Neuron (in vitro differentiated cells): ENCODE results near the gene TDG.

Source experiments
- H2AFZ ChIP-seq: one replicate; pipeline ENCODE4 v1.6.1; 2013; ENCODE audit warnings: low read depth, mild to moderate bottlenecking, inconsistent platforms, low read length, moderate library complexity
- H3K27me3 ChIP-seq: one replicate; pipeline ENCODE4 v1.6.1; 2013; ENCODE audit warnings: low read length; ENCODE audit not compliant: insufficient read depth
- H3K36me3 ChIP-seq: one replicate; pipeline ENCODE4 v1.6.1; 2013; ENCODE audit warnings: low read length; ENCODE audit not compliant: insufficient read depth
- H3K4me1 ChIP-seq: one replicate; pipeline ENCODE4 v1.6.1; 2013; ENCODE audit warnings: low read length; ENCODE audit not compliant: insufficient read depth
- H3K4me3 ChIP-seq: 2 replicates; pipeline ENCODE4 v1.5.1; 2013; ENCODE audit warnings: mild to moderate bottlenecking, low read length, moderate library complexity
- H3K9me3 ChIP-seq: one replicate; pipeline ENCODE4 v1.6.1; 2013; ENCODE audit warnings: low read length

TDG gene

DNA sequence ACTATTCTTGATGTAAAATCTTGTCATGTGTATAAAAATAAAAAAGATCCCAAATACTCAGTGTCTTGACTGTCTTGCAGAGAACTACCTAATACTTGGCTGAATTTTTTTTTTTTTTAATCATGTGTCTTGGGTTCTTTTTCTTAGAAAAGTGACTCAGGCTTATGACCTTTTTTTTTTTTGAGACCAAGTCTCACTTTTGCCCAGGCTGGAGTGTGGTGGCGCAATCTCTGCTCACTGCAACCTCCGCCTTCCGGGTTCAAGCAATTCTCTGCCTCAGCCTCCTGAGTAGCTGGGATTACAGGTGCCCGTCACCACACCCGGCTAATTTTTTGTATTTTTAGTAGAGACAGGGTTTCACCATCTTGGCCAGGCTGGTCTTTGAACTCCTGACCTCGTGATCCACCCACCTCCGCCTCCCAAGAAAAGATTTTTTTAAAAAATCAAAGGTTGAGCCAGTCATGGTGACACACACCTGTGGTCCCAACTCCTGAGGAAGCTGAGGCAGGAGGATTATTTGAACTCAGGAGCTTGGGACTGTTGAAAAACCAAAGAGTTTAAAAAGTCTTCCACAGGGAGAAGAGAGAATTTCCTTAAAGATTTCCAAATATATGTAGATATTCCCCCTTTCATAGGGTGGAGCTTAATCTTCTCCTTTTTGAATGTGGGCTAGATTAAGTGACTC, 17.7 kb upstream of the TDG start:
- H3K4me3 ChIP-seq, result no peak overlapping the region
- H2AFZ ChIP-seq, result no peak overlapping the region
- H3K9me3 ChIP-seq, result no peaks in the 10 kb centered on the region
- no peaks in the 10 kb centered on the region for H3K4me1 ChIP-seq
- H3K36me3 ChIP-seq, result peaks cover 94% of the 10 kb centered on the region
- H3K27me3 ChIP-seq, result no peaks in the 10 kb centered on the region

DNA sequence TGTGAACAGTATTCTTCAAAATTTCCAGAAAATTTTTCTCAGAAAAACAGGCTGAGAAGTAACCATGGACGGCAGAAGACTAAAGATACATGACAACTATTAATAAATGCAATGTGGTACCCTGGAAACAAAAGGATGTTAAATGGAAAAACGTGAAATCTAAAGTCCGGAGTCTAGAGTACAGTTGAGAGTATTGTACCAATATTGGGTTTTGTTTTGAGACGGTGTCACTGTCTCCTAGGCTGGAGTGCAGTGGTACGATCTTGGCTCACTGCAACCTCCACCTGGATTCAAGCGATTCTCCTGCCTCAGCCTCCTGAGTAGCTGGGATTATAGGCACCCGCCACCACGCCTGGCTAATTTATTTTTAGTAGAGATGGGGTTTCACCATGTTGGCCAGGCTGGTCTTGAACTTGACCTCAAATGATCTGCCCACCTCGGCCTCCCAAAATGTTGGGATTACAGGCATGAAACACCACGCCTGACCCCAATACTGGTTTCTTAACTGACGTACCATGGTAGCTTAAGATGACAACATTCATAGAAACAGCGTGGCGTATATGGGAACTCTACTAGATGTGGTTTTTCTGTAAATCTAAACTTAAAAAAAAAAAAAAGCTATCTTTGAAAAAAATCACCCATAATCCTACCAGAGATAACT, 16.8 kb upstream of the TDG start:
- peaks cover 95% of the 10 kb centered on the region for H3K36me3 ChIP-seq
- H3K27me3 ChIP-seq, result no peaks in the 10 kb centered on the region
- no peaks in the 10 kb centered on the region for H3K9me3 ChIP-seq
- H3K4me3 ChIP-seq, result no peak overlapping the region
- H2AFZ ChIP-seq, result no peak overlapping the region
- no peaks in the 10 kb centered on the region for H3K4me1 ChIP-seq

DNA sequence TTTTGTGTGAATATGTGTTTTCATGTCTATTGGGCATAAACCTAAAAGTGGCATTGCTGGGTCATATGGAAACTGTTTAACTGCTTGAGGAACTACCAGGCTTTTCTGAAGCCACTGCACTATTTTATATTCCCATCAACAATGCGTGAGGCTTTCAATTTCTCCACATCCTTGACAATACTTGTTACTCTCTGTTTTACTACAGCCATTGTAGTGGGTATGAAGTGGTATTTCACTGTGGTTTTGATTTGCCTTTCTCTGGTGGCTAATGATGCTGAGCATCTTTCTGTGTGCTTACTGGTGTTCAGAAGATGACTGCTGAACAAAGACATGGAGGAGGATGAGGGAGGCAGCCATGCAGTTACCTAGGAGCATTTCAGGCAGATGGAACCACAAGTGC, 13.2 kb upstream of the TDG start:
- H3K4me3 ChIP-seq, result no peak overlapping the region
- H3K27me3 ChIP-seq, result no peaks in the 10 kb centered on the region
- H3K4me1 ChIP-seq, result peaks cover 8% of the 10 kb centered on the region
- H3K36me3 ChIP-seq, result peaks cover 68% of the 10 kb centered on the region
- no peaks in the 10 kb centered on the region for H3K9me3 ChIP-seq
- no peak overlapping the region for H2AFZ ChIP-seq

DNA sequence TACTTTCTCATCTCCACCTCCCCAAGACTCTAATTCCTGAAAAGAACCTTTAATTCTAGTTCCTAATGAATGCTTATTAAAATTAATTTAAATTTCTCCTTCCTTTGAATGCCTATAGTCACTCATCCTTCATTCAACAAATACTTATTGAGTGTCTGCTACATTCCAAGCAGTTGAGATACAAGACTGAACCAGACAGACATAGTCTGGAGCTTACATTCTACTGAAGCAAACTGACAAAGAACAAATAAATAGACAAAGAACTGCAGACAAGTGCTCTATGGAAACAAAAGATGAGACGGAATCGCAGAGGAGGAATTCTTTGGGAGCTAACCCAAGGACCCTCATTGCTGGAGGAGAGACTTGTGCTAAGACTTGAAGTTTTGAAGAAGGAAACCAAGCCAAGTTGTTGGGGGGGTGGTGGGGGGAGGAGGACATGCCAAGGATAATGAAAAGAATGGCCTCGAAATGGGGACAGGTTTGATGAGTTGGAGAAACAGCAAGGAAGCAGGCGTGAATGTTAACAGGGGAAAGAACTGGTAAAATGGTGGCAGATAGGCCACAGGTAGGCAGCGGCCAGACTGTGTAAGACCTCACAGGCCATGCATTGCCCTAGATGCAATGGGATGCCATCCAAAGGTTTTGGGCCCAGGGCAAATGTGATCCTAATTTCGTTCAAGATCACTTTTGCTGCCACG, 9.7 kb upstream of the TDG start:
- Histone ChIP-seq H3K36me3 (peaks cover 38% of the 10 kb centered on the region), H2AFZ (no peak overlapping the region), H3K4me1 (peaks cover 8% of the 10 kb centered on the region), H3K4me3 (peak overlapping the region; percentile 82), H3K27me3 (no peaks in the 10 kb centered on the region), H3K9me3 (no peaks in the 10 kb centered on the region)

DNA sequence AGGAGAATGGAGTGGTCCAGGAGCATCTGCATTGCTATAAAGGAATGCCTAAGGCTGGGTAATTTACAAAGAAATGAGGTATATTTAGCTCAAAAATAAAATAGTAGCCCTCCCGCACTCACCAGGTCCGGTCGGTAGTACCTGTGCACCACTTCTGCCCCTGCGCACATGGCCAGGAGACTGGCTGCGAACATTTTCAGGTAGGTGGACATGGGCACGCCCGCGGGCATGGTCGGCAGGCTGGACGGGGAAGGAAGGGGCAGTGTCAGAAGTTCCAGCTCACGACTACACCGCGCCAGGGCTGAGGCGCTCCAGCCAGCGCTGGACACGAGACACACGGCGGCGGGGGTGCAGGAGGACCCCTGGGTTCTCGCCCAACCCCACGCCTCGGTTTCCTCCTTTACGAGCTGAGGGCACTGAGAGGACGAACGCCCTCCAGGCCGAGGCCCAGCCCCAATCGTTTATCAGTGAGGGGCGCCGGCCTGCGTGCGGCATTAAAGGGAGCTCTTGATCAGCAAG, 9.1 kb upstream of the TDG start:
- peaks cover 8% of the 10 kb centered on the region for H3K4me1 ChIP-seq
- no peaks in the 10 kb centered on the region for H3K27me3 ChIP-seq
- H2AFZ ChIP-seq, result peak overlapping the region; percentile 83
- no peaks in the 10 kb centered on the region for H3K9me3 ChIP-seq
- peak overlapping the region; percentile 82 for H3K4me3 ChIP-seq
- peaks cover 32% of the 10 kb centered on the region for H3K36me3 ChIP-seq

DNA sequence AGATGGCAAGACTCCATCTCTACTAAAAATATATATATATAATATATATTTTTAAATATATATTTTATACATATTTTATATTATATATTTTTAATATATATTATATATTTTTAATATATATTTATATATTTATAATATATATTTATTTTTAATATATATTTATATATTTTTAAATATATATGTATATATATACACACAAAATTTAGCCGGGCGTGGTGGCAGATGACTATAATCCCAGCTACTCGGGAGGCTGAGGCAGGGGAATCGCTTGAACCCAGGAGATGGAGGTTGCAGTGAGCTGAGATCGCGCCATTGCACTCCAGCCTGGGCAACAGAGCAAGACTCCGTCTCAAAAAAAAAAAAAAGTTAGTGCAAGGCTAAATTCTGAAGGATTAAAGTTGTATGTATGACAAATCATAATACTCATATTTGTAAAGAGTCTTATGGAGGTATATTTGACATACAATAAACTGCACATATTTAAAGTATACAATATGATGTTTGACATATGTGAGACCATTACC, 7.7 kb upstream of the TDG start:
- H3K27me3 ChIP-seq, result no peaks in the 10 kb centered on the region
- peak overlapping the region; percentile 82 for H3K4me3 ChIP-seq
- H3K4me1 ChIP-seq, result peaks cover 8% of the 10 kb centered on the region
- no peak overlapping the region for H2AFZ ChIP-seq
- H3K36me3 ChIP-seq, result peaks cover 18% of the 10 kb centered on the region
- H3K9me3 ChIP-seq, result no peaks in the 10 kb centered on the region

DNA sequence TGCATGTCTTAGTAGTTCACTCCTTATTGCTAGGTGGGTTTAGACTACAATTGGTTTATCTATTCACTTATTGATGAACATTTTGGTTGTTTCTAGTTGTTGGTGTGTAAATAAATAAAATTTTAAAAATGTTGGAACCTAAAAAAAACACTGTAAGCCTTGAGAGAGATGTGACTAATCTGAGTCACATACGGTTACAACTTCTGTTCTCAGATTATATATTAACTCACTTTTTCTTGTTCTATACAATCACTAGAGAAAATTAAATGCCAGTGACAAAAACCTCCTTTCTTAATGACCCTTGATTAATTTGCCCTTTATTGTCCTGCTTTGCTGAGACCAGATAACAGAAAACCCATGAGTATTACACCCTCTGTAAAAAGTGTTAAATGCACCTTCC, 7.1 kb upstream of the TDG start:
- Histone ChIP-seq H3K27me3 (no peaks in the 10 kb centered on the region), H3K36me3 (peaks cover 11% of the 10 kb centered on the region), H3K9me3 (no peaks in the 10 kb centered on the region), H3K4me1 (peaks cover 9% of the 10 kb centered on the region), H3K4me3 (no peak overlapping the region), H2AFZ (no peak overlapping the region)

DNA sequence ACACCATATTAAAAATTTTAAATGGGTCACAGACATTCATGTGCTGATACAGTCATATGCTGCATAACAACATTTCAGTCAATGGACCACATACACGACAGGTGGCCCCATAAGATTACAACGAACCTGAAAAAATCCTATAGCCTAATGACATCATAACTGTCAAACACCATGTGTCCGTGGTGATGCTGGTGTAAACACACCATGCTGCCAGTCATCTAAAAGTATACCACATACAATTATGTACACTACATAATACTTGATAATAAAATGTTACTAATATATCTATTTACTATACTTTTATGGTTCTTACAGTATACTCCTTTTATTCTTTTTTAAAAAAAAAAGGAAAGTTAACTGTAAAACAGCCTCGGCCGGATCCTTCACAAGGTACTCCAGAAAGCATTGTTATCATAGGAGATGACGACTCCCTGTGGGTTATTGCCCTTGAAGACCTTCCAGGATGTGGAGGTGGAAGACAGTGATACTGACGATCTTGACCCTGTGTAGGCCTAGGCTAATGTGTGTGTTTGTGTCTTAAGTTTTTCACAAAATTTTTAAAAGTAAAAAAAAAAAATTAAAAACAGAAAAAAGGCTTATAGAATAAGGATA, 5.0 kb upstream of the TDG start:
- no peaks in the 10 kb centered on the region for H3K36me3 ChIP-seq
- H2AFZ ChIP-seq, result no peak overlapping the region
- H3K27me3 ChIP-seq, result no peaks in the 10 kb centered on the region
- H3K9me3 ChIP-seq, result no peaks in the 10 kb centered on the region
- H3K4me3 ChIP-seq, result no peak overlapping the region
- peaks cover 22% of the 10 kb centered on the region for H3K4me1 ChIP-seq

DNA sequence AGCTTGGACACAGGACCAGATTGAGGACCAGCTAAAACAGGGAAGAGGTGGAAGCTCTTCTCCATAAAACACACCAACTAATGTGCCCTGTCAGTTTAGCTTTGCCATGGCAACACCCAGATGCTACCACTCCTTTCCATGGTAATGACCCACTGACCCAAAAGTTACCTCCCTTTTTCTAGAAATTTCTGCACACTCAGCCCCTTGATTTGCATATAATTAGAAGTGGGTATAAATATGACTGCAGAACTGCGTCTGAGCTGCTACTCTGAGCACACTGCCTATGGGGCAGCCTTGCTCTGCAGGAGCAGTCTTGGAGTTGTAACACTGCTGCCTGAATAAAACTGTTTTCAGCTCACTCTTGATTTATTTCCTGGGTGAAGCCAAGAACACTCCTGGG, 3.2 kb upstream of the TDG start:
- H3K27me3 ChIP-seq, result no peaks in the 10 kb centered on the region
- no peak overlapping the region for H2AFZ ChIP-seq
- H3K4me1 ChIP-seq, result peaks cover 20% of the 10 kb centered on the region
- no peaks in the 10 kb centered on the region for H3K36me3 ChIP-seq
- no peak overlapping the region for H3K4me3 ChIP-seq
- H3K9me3 ChIP-seq, result no peaks in the 10 kb centered on the region

DNA sequence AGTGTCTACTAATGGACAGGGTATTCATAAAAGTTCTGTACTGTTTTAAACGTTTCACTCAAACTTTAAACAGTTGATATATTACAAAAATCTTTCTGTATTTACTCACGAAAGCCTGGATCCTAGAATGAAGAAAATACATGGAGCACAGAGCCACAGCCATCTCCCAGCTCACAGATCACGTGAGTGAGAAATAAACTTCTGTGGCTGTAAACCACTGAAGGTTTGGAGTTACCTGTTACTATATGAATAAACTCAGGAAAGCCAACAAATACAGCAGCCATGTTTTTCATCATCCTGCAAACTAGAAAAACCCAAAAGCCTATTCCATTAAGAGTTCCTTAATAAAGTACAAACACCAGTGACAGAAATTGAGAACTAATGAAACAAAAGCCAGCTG, 867 bp upstream of the TDG start:
- Histone ChIP-seq H3K9me3 (no peaks in the 10 kb centered on the region), H2AFZ (peak overlapping the region; percentile 46), H3K4me1 (peaks cover 20% of the 10 kb centered on the region), H3K27me3 (no peaks in the 10 kb centered on the region), H3K36me3 (peaks cover 14% of the 10 kb centered on the region), H3K4me3 (peak overlapping the region; percentile 74)

DNA sequence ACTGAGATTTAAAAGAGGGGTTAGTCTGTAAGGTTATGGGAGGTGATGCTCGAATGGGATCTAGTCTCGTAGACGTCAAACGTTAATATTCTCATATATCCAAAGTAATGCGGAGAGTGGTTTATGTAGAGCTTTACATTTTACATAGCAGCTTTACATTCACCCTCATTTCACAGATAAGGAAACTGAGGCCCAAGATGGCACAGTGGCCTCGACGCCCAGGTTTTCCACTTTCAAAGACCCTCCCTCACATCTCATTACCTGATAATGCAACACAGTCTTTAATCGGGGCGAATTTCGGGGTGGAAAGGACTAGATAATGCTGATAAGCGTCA, 450 bp upstream of the TDG start:
- Histone ChIP-seq H3K9me3 (no peaks in the 10 kb centered on the region), H3K27me3 (no peaks in the 10 kb centered on the region), H3K4me1 (peaks cover 20% of the 10 kb centered on the region), H2AFZ (peak overlapping the region; percentile 46), H3K4me3 (peak overlapping the region; percentile 74), H3K36me3 (peaks cover 14% of the 10 kb centered on the region)

DNA sequence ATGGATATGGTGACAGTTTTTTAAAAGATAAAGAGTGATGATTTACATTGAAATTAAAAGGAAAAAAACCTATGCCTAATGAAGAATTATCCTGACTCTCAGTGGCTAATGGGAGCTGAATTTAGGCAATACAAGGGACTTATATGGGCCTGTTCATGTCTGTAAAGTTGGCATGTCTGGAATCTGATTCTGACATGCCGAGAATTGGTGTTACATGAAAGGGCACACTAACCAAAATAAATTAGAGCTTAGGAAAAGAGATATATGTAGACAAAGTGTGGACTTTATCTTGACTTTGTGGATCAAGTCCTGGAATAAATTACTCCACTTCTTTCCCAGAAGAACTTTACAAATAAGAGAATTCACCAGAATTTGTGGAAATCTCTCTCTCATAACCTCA, 1.1 kb downstream of the TDG start:
- Histone ChIP-seq H3K27me3 (no peaks in the 10 kb centered on the region), H2AFZ (peak overlapping the region; percentile 48), H3K9me3 (no peaks in the 10 kb centered on the region), H3K36me3 (peaks cover 14% of the 10 kb centered on the region), H3K4me3 (peak overlapping the region; percentile 74), H3K4me1 (peaks cover 20% of the 10 kb centered on the region)

DNA sequence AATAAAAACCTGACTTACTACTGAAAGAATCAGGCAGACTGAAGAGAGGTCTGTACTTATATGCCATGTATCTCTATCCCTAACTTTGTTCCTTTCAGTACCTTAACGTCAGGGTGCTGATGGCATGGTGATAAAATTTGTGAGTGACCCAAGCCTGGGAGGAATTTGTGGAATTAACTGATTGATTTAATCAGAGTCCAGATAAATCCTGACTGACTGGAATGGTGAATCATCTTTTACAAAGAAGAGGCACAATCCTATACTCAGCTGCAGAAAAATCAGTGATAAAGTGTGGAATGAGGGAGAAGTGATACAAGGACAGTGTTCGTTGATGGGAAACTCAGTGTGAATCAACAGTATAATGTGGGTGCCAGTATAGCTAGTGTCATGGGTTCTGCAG, 3.7 kb downstream of the TDG start:
- no peak overlapping the region for H3K4me3 ChIP-seq
- H2AFZ ChIP-seq, result no peak overlapping the region
- no peaks in the 10 kb centered on the region for H3K27me3 ChIP-seq
- peaks cover 11% of the 10 kb centered on the region for H3K4me1 ChIP-seq
- no peaks in the 10 kb centered on the region for H3K9me3 ChIP-seq
- peaks cover 24% of the 10 kb centered on the region for H3K36me3 ChIP-seq
